Type B pancreatic cell (in vitro differentiated cells): ENCODE measurements around the gene MLN. TPM values are rescaled to one million over a fixed set of nuclear protein-coding genes. Genes with fewer than 3 reads are reported as not detected.
A peak's percentile ranks its signal among the peaks of the same experiment; 100 is the strongest.

Source experiments
- DNase-seq: peaks from one replicate; pipeline ENCODE4 v3.0.0; 2021; ENCODE audit warnings: mixed read lengths; ENCODE audit not compliant: unreplicated experiment; ENCODE audit errors: extremely low spot score
- H3K27ac Mint-ChIP-seq: 2 replicates; pipeline ENCODE4 v1.8.0; 2021; ENCODE audit warnings: mild to moderate bottlenecking, mixed read lengths
- H3K27me3 Mint-ChIP-seq: 2 replicates; pipeline ENCODE4 v1.8.0; 2021; ENCODE audit warnings: mixed read lengths
- H3K36me3 Mint-ChIP-seq: 2 replicates; pipeline ENCODE4 v1.8.0; 2021; ENCODE audit warnings: mixed read lengths
- H3K4me1 Mint-ChIP-seq: one replicate; pipeline ENCODE4 v1.8.0; 2021; ENCODE audit warnings: mixed read lengths; ENCODE audit not compliant: unreplicated experiment
- H3K4me3 Mint-ChIP-seq: 2 replicates; pipeline ENCODE4 v1.8.0; 2021; ENCODE audit warnings: mild to moderate bottlenecking, mixed read lengths
- H3K9me3 Mint-ChIP-seq: 2 replicates; pipeline ENCODE4 v1.8.0; 2021; ENCODE audit warnings: mixed read lengths
- total RNA-seq: library from RNA; stranded (reverse); gene quantifications from 2 replicates; pipeline ENCODE4 v1.2.1, GENCODE V29; 2021; ENCODE audit warnings: low replicate concordance
- TF ChIP-seq, protein P1 (sequence below): fragments of 200-600 bp; sonication (generic); conservative IDR thresholded peaks from 2 replicates; pipeline ENCODE4 v1.5.0; 2021; ENCODE audit warnings: antibody characterized with exemption, mild to moderate bottlenecking

MLN gene
- total RNA-seq, 1 donor from 2014 or later: 0.65 TPM

DNA sequence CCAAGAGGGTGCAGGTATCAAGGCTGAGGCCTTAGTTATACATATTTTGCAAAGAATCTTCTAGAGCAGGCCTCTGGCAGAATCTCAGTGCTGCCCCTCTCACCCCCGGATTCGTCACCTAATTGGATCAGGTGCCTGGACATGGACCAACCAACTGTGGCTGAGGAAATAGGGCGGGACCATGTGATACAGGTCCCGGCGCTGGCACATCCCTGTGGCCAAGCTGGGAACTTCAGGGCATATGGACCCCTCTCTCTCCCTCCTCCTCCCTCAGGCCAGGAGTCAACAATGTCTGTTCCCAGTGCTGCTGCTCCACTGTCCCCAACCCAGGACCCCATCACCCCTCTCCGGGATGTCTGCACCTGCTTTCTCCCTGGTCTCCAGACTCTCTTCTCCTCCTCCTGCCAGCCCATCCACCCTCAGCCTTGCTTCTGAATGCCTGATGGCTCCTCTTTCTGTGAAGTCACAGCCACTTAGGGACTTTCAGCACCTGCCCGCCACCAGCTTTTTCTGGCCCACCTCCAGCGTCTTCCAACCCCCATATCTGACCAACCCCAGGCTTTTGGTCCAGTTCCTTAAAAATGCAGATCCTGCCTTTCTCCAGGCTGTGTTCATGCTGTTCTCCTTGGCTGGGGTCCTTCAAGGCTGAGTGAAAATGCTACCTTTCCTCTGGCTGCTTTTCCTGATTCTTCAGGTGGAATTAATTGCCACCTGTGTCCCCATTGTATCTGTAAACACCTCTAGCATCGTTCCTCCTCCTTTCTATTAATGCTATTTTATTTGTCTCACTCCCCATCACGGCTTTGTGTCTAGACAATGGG is 19.0 kb upstream of the MLN start:
- Mint-ChIP-seq H3K4me1 (peaks cover 3% of the 10 kb centered on the region), H3K36me3 (no peaks in the 10 kb centered on the region), H3K27ac (no peak overlapping the region), H3K27me3 (peaks cover 27% of the 10 kb centered on the region), H3K4me3 (no peak overlapping the region), H3K9me3 (no peaks in the 10 kb centered on the region)
- TF ChIP-seq, protein P1, sequence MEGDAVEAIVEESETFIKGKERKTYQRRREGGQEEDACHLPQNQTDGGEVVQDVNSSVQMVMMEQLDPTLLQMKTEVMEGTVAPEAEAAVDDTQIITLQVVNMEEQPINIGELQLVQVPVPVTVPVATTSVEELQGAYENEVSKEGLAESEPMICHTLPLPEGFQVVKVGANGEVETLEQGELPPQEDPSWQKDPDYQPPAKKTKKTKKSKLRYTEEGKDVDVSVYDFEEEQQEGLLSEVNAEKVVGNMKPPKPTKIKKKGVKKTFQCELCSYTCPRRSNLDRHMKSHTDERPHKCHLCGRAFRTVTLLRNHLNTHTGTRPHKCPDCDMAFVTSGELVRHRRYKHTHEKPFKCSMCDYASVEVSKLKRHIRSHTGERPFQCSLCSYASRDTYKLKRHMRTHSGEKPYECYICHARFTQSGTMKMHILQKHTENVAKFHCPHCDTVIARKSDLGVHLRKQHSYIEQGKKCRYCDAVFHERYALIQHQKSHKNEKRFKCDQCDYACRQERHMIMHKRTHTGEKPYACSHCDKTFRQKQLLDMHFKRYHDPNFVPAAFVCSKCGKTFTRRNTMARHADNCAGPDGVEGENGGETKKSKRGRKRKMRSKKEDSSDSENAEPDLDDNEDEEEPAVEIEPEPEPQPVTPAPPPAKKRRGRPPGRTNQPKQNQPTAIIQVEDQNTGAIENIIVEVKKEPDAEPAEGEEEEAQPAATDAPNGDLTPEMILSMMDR: peak; percentile 61
- no peak for DNase-seq

DNA sequence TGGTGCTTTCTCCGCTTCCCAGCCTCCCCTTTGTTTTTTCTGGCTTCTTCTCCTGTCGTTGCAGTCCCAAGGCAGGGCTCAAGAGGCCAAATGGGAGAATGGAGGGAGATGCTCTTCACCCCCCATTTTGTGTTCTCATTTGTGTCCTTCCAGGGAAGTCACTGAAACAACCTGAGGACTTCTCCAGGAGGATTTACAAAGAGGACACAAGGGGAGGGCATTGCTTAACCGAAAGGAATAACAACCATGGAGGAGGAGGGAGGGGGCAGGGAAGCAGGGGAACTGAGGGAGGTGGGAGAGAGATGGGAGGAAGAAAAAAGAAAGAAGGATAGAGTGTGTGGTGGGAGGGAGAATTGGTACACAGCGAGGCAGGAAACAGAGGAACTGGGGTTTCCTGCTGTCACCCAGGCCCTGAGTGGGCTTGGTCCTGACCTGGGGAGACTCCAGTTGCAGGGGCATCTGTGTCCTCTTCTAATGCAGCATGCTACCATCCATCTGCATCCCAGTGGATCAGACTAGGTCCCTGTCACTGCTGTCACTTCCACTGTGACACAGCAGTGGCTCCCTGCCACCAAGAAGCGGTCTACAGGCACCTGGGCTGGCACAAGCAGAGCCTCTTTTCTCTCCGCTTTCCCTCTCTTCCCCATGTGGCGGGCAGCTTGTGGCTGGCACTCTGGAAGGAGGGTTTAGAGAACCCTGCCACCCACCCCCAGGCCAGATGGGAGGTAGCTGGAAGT is 17.1 kb upstream of the MLN start:
- Mint-ChIP-seq H3K4me3 (no peak overlapping the region), H3K9me3 (no peaks in the 10 kb centered on the region)

DNA sequence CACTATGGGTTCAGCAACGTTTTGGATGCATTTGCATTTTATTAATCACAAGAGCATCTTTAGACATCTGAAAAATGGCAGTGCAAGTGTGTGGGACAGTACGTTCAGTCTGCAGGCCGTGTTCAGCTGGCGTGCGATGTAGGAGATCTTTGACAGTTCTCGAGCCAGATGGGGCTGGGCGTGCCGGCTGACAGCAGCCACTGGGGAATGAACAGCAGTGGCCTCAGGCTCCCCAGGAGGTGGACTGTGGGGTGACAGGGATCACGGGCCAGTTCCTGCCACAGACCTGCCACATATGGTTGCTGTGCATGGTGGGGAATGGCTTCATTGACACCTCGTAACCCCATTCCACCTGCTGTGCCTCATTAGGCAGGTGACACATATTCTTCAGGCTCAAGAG is 16.4 kb upstream of the MLN start:
- no peaks in the 10 kb centered on the region for H3K4me1 Mint-ChIP-seq
- no peak overlapping the region for H3K27ac Mint-ChIP-seq
- TF ChIP-seq, protein P1: no peak

More for the DNA sequence above, 17.1 kb upstream of the MLN start:
- TF ChIP-seq, protein P1: no peak
- no peak for DNase-seq
- H3K36me3 Mint-ChIP-seq: no peaks in the 10 kb centered on the region
- no peak overlapping the region for H3K27ac Mint-ChIP-seq
- H3K27me3 Mint-ChIP-seq: peaks cover 32% of the 10 kb centered on the region
- no peaks in the 10 kb centered on the region for H3K4me1 Mint-ChIP-seq

DNA sequence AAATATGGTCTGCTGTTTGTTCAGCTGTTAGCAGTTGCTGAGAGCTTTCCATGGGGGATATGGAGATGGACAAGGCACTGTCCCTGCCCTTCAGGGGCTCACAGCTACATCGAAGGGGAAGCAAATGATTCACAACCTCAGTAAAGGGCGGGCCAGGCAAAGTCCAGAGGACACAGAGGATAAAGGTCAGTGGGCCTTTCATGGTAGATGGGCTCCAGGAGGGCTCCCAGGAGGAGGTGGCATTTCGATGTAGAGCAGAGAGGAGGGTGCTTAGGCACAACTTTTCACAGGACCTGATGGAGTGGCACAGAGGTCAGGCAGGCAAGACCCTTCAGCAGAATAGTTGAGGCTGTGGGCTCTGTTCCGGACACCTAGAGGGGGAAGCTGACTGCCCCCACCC is 15.2 kb upstream of the MLN start:
- Mint-ChIP-seq H3K4me1 (no peaks in the 10 kb centered on the region), H3K27ac (no peak overlapping the region), H3K36me3 (no peaks in the 10 kb centered on the region), H3K27me3 (peaks cover 40% of the 10 kb centered on the region), H3K4me3 (no peak overlapping the region), H3K9me3 (no peaks in the 10 kb centered on the region)
- TF ChIP-seq, protein P1: no peak
- no peak for DNase-seq

More for the DNA sequence above, 16.4 kb upstream of the MLN start:
- Mint-ChIP-seq H3K36me3 (no peaks in the 10 kb centered on the region), H3K27me3 (peaks cover 38% of the 10 kb centered on the region), H3K4me3 (no peak overlapping the region), H3K9me3 (no peaks in the 10 kb centered on the region)
- no peak for DNase-seq

DNA sequence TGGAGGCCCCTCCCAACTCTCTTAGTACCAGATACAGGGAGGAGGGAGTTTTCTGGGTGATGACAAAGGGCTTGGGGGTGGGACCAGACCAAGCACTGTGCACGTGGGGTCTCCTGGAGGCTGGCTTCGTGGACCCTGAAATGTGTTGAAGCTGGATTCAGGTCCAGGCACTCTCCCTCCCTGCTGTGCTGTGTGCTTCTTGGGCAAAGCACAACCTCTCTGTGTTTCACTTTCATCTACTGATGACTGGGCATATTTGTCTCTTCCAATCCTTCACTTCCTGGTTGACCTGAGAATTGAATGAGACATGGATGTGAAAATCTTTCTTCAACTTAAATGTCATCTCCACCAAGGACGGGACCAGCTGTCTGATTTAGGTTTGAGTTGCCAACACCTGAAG is 14.5 kb upstream of the MLN start:
- Mint-ChIP-seq H3K4me3 (no peak overlapping the region), H3K36me3 (no peaks in the 10 kb centered on the region), H3K9me3 (no peaks in the 10 kb centered on the region), H3K27ac (no peak overlapping the region), H3K4me1 (no peaks in the 10 kb centered on the region), H3K27me3 (peaks cover 45% of the 10 kb centered on the region)
- TF ChIP-seq, protein P1: no peak
- DNase-seq: no peak
